ENCODE data around the gene CC2D2B. TPM values are rescaled to one million over a fixed set of nuclear protein-coding genes. Genes with fewer than 3 reads are reported as not detected.

Gene CC2D2B
- total and polyA plus RNA-seq, 2 of the 13 experiments (the other 11 are each of a cell fraction or from before 2014, with no cell fraction given) = 0.20 TPM; not detected in 1

DNA sequence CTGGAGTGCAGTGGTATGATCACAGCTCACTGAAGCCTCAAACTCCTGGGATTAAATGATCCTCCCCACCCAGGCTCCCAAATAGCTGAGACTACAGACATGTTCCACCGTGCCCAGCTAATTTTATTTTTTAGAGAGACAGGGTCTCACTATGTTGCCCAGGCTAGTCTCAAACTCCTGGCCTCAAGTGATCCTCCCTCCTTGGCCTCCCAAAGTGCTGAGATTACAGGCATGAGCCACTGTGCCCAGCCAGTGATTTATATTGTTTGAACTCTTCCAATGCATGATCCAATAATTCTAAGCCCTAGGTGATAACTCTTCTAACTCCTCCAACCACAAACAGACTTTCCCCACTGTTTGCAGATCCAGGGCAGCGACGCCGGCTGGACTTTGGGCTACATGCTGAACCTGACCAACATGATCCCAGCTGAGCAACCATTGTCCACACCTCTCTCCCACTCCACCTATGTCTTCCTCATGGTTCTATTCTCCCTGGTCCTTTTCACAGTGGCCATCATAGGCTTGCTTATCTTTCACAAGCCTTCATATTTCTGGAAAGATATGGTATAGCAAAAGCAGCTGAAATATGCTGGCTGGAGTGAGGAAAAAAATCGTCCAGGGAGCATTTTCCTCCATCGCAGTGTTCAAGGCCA lies 41.8 kb upstream of the CC2D2B start (continued):
- TF ChIP-seq TAF15 (IDR thresholded peaks at IDR 0.05; ENCODE audit: low read depth, low read length, poor library complexity, severe bottlenecking) (no peak), ZNF879 (CRISPR knock-in tag; IDR thresholded peaks at IDR 0.05) (no peak), ZNF644 (CRISPR knock-in tag; IDR thresholded peaks at IDR 0.05; ENCODE audit: low read depth) (peak; percentile 94), SRSF9 (IDR thresholded peaks at IDR 0.05; ENCODE audit: borderline replicate concordance, insufficient read depth, low read depth, low read length, poor library complexity, severe bottlenecking) (no peak), ZNF282 (IDR thresholded peaks at IDR 0.05; ENCODE audit: partially characterized antibody) (no peak), GFI1 (CRISPR knock-in tag; IDR thresholded peaks at IDR 0.05; ENCODE audit: borderline replicate concordance) (peak; percentile 62; the same call in 1 of the 2 replicates), KMT2A (CRISPR knock-in tag; IDR thresholded peaks at IDR 0.05) (no peak), ZMYM4 (CRISPR knock-in tag; IDR thresholded peaks at IDR 0.05) (peak; percentile 78), GTF2F1 (IDR thresholded peaks at IDR 0.05; ENCODE audit: low read length) (no peak), FOXA3 (CRISPR knock-in tag; IDR thresholded peaks at IDR 0.05) (0 out of 2 replicates have a peak, but pooled peaks have one; percentile 25)
- TF ChIP-seq, protein P1, sequence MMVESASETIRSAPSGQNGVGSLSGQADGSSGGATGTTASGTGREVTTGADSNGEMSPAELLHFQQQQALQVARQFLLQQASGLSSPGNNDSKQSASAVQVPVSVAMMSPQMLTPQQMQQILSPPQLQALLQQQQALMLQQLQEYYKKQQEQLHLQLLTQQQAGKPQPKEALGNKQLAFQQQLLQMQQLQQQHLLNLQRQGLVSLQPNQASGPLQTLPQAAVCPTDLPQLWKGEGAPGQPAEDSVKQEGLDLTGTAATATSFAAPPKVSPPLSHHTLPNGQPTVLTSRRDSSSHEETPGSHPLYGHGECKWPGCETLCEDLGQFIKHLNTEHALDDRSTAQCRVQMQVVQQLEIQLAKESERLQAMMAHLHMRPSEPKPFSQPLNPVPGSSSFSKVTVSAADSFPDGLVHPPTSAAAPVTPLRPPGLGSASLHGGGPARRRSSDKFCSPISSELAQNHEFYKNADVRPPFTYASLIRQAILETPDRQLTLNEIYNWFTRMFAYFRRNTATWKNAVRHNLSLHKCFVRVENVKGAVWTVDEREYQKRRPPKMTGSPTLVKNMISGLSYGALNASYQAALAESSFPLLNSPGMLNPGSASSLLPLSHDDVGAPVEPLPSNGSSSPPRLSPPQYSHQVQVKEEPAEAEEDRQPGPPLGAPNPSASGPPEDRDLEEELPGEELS (CRISPR knock-in tag; IDR thresholded peaks at IDR 0.05) = no peak
- TF ChIP-seq, protein P2, sequence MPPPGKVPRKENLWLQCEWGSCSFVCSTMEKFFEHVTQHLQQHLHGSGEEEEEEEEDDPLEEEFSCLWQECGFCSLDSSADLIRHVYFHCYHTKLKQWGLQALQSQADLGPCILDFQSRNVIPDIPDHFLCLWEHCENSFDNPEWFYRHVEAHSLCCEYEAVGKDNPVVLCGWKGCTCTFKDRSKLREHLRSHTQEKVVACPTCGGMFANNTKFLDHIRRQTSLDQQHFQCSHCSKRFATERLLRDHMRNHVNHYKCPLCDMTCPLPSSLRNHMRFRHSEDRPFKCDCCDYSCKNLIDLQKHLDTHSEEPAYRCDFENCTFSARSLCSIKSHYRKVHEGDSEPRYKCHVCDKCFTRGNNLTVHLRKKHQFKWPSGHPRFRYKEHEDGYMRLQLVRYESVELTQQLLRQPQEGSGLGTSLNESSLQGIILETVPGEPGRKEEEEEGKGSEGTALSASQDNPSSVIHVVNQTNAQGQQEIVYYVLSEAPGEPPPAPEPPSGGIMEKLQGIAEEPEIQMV (CRISPR knock-in tag; IDR thresholded peaks at IDR 0.05; ENCODE audit: low read depth) = 0 out of 2 replicates have a peak, but pooled peaks have one; percentile 42
- TF ChIP-seq, protein P3, sequence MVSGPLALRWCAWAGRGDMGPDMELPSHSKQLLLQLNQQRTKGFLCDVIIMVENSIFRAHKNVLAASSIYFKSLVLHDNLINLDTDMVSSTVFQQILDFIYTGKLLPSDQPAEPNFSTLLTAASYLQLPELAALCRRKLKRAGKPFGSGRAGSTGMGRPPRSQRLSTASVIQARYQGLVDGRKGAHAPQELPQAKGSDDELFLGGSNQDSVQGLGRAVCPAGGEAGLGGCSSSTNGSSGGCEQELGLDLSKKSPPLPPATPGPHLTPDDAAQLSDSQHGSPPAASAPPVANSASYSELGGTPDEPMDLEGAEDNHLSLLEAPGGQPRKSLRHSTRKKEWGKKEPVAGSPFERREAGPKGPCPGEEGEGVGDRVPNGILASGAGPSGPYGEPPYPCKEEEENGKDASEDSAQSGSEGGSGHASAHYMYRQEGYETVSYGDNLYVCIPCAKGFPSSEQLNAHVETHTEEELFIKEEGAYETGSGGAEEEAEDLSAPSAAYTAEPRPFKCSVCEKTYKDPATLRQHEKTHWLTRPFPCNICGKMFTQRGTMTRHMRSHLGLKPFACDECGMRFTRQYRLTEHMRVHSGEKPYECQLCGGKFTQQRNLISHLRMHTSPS (CRISPR knock-in tag; IDR thresholded peaks at IDR 0.05; ENCODE audit: low read depth) = no peak
- TF ChIP-seq, protein P4, sequence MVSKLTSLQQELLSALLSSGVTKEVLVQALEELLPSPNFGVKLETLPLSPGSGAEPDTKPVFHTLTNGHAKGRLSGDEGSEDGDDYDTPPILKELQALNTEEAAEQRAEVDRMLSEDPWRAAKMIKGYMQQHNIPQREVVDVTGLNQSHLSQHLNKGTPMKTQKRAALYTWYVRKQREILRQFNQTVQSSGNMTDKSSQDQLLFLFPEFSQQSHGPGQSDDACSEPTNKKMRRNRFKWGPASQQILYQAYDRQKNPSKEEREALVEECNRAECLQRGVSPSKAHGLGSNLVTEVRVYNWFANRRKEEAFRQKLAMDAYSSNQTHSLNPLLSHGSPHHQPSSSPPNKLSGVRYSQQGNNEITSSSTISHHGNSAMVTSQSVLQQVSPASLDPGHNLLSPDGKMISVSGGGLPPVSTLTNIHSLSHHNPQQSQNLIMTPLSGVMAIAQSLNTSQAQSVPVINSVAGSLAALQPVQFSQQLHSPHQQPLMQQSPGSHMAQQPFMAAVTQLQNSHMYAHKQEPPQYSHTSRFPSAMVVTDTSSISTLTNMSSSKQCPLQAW (CRISPR knock-in tag; IDR thresholded peaks at IDR 0.05) = no peak
- TF ChIP-seq, protein P5, sequence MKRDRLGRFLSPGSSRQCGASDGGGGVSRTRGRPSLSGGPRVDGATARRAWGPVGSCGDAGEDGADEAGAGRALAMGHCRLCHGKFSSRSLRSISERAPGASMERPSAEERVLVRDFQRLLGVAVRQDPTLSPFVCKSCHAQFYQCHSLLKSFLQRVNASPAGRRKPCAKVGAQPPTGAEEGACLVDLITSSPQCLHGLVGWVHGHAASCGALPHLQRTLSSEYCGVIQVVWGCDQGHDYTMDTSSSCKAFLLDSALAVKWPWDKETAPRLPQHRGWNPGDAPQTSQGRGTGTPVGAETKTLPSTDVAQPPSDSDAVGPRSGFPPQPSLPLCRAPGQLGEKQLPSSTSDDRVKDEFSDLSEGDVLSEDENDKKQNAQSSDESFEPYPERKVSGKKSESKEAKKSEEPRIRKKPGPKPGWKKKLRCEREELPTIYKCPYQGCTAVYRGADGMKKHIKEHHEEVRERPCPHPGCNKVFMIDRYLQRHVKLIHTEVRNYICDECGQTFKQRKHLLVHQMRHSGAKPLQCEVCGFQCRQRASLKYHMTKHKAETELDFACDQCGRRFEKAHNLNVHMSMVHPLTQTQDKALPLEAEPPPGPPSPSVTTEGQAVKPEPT (CRISPR knock-in tag; IDR thresholded peaks at IDR 0.05; ENCODE audit: low read depth) = no peak
- TF ChIP-seq, protein P6, sequence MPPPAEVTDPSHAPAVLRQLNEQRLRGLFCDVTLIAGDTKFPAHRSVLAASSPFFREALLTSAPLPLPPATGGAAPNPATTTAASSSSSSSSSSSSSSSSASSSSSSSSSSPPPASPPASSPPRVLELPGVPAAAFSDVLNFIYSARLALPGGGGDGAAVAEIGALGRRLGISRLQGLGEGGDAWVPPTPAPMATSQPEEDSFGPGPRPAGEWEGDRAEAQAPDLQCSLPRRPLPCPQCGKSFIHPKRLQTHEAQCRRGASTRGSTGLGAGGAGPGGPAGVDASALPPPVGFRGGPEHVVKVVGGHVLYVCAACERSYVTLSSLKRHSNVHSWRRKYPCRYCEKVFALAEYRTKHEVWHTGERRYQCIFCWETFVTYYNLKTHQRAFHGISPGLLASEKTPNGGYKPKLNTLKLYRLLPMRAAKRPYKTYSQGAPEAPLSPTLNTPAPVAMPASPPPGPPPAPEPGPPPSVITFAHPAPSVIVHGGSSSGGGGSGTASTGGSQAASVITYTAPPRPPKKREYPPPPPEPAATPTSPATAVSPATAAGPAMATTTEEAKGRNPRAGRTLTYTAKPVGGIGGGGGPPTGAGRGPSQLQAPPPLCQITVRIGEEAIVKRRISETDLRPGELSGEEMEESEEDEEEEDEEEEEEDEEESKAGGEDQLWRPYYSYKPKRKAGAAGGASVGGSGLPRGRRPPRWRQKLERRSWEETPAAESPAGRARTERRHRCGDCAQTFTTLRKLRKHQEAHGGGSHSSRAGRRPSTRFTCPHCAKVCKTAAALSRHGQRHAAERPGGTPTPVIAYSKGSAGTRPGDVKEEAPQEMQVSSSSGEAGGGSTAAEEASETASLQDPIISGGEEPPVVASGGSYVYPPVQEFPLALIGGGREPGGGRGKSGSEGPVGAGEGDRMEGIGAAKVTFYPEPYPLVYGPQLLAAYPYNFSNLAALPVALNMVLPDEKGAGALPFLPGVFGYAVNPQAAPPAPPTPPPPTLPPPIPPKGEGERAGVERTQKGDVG (CRISPR knock-in tag; IDR thresholded peaks at IDR 0.05; ENCODE audit: borderline replicate concordance) = 0 out of 2 replicates have a peak, but pooled peaks have one; percentile 29
